Chondrocyte (in vitro differentiated cells): Measurements from ENCODE around the gene CHMP5. TPM values are rescaled to one million over a fixed set of nuclear protein-coding genes. Genes with fewer than 3 reads are reported as not detected.
A peak's percentile ranks its signal among the peaks of the same experiment; 100 is the strongest.

Experiments
- DNase-seq: peaks from one replicate; pipeline ENCODE4 v3.0.0; 2021; ENCODE audit warnings: mixed read lengths, low spot score
- H3K27ac Mint-ChIP-seq: one replicate; pipeline ENCODE4 v1.8.0; 2021; ENCODE audit warnings: mild to moderate bottlenecking, moderate library complexity, mixed read lengths; ENCODE audit not compliant: unreplicated experiment
- H3K27me3 Mint-ChIP-seq: 2 replicates; pipeline ENCODE4 v1.8.0; 2021; ENCODE audit warnings: low read depth, mixed read lengths
- H3K36me3 Mint-ChIP-seq: 2 replicates; pipeline ENCODE4 v1.8.0; 2021; ENCODE audit warnings: low read depth, mixed read lengths
- H3K4me1 Mint-ChIP-seq: 2 replicates; pipeline ENCODE4 v1.8.0; 2021; ENCODE audit warnings: low read depth, mild to moderate bottlenecking, mixed read lengths
- H3K4me3 Mint-ChIP-seq: one replicate; pipeline ENCODE4 v1.8.0; 2021; ENCODE audit warnings: mild to moderate bottlenecking, moderate library complexity, mixed read lengths; ENCODE audit not compliant: unreplicated experiment
- H3K9me3 Mint-ChIP-seq: 2 replicates; pipeline ENCODE4 v1.8.0; 2021; ENCODE audit warnings: low read depth, mixed read lengths
- total RNA-seq: library from RNA; stranded (reverse); gene quantifications from 3 replicates; pipeline ENCODE4 v1.2.1, GENCODE V29; 2021
- TF ChIP-seq, protein P1 (sequence below): fragments of 200-600 bp; sonication (generic); IDR thresholded peaks from 2 replicates; pipeline ENCODE4 v1.5.0; 2021; ENCODE audit warnings: antibody characterized with exemption, mild to moderate bottlenecking, moderate library complexity

Gene CHMP5
- total RNA-seq, 1 donor from 2014 or later = 58.4 TPM

GRCh38 chr9:33293782-33294181, 28.9 kb downstream of the CHMP5 start:
- no peak for DNase-seq
- peaks cover 64% of the 10 kb centered on the region for H3K4me1 Mint-ChIP-seq
- H3K4me3 Mint-ChIP-seq = no peak overlapping the region
- TF ChIP-seq, protein P1, sequence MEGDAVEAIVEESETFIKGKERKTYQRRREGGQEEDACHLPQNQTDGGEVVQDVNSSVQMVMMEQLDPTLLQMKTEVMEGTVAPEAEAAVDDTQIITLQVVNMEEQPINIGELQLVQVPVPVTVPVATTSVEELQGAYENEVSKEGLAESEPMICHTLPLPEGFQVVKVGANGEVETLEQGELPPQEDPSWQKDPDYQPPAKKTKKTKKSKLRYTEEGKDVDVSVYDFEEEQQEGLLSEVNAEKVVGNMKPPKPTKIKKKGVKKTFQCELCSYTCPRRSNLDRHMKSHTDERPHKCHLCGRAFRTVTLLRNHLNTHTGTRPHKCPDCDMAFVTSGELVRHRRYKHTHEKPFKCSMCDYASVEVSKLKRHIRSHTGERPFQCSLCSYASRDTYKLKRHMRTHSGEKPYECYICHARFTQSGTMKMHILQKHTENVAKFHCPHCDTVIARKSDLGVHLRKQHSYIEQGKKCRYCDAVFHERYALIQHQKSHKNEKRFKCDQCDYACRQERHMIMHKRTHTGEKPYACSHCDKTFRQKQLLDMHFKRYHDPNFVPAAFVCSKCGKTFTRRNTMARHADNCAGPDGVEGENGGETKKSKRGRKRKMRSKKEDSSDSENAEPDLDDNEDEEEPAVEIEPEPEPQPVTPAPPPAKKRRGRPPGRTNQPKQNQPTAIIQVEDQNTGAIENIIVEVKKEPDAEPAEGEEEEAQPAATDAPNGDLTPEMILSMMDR = no peak
- H3K27ac Mint-ChIP-seq = no peak overlapping the region
- H3K27me3 Mint-ChIP-seq = no peaks in the 10 kb centered on the region
- H3K36me3 Mint-ChIP-seq = peaks cover 30% of the 10 kb centered on the region
- no peaks in the 10 kb centered on the region for H3K9me3 Mint-ChIP-seq

DNA sequence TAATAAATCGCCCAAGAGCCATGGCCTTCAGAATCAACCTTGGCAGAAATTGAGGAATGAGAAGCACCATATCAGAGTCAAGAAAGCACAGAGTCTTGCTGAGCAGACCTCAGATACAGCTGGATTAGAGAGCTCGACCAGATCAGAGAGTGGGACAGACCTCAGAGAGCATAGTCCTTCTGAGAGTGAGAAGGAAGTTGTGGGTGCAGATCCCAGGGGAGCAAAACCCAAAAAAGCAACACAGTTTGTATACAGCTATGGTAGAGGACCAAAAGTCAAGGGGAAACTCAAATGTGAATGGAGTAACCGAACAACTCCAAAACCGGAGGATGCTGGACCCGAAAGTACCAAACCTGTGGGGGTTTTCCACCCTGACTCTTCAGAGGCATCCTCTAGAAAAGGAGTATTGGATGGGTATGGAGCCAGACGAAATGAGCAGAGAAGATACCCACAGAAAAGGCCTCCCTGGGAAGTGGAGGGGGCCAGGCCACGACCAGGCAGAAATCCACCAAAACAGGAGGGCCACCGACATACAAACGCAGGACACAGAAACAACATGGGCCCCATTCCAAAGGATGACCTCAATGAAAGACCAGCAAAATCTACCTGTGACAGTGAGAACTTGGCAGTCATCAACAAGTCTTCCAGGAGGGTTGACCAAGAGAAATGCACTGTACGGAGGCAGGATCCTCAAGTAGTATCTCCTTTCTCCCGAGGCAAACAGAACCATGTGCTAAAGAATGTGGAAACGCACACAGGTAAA, 30.0 kb downstream of the CHMP5 start:
- Mint-ChIP-seq H3K27me3 (no peaks in the 10 kb centered on the region), H3K36me3 (peaks cover 36% of the 10 kb centered on the region), H3K9me3 (no peaks in the 10 kb centered on the region), H3K27ac (no peak overlapping the region), H3K4me3 (no peak overlapping the region), H3K4me1 (peaks cover 61% of the 10 kb centered on the region)
- TF ChIP-seq, protein P1 = no peak
- DNase-seq = no peak

GRCh38 chr9:33295571-33295970, 30.7 kb downstream of the CHMP5 start:
- Mint-ChIP-seq H3K4me3 (no peak overlapping the region), H3K9me3 (no peaks in the 10 kb centered on the region), H3K27me3 (no peaks in the 10 kb centered on the region), H3K27ac (no peak overlapping the region), H3K4me1 (peaks cover 58% of the 10 kb centered on the region), H3K36me3 (peaks cover 38% of the 10 kb centered on the region)
- TF ChIP-seq, protein P1 = no peak
- DNase-seq = no peak

- H3K36me3 Mint-ChIP-seq = peaks cover 38% of the 10 kb centered on the region
- no peaks in the 10 kb centered on the region for H3K9me3 Mint-ChIP-seq
- no peaks in the 10 kb centered on the region for H3K27me3 Mint-ChIP-seq
- no peak for DNase-seq
- H3K4me1 Mint-ChIP-seq = peaks cover 41% of the 10 kb centered on the region
- H3K4me3 Mint-ChIP-seq = no peak overlapping the region
- TF ChIP-seq, protein P1 = no peak
- peak overlapping the region; percentile 8 for H3K27ac Mint-ChIP-seq
Observed at GRCh38 chr9:33297432-33297831, 32.6 kb downstream of the CHMP5 start.

DNA sequence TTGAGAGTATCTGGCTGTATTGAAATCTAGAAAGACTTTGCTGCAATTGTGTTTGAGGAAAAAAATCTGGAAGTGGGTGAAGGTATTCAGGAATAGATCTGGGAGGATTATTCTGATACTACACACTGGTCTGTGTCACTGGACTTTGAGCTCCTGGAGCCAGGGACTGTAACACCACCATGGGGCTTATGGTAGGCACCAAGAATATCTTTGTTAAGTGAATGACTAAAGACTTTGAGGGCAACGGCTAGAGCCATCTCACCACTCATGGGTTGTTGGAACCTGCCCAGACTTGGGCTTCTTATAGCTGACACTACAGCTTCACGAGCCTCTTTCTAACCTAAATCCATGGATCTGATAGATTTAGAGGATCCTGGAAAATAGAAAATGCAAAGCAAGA, 35.7 kb downstream of the CHMP5 start:
- Mint-ChIP-seq H3K36me3 (peaks cover 38% of the 10 kb centered on the region), H3K27ac (no peak overlapping the region), H3K27me3 (no peaks in the 10 kb centered on the region), H3K4me3 (no peak overlapping the region), H3K4me1 (peaks cover 29% of the 10 kb centered on the region), H3K9me3 (no peaks in the 10 kb centered on the region)
- TF ChIP-seq, protein P1 = no peak
- DNase-seq = no peak
